GM12878 (cell line): ENCODE measurements around the gene PROM1.

Experiments used
- BACH1 ChIP-seq: fragments of 450-650 bp; IDR thresholded peaks from 2 replicates; pipeline ENCODE4 v1.6.1; 2017; ENCODE audit warnings: mild to moderate bottlenecking, borderline replicate concordance
- CTCF ChIP-seq, 3 experiments: IDR thresholded peaks in 2 of 3; conservative IDR thresholded peaks in 1 of 3; 2 replicates each; pipeline ENCODE4 v1.5.1; 2011; ENCODE audit warnings: low read depth in 3 of 3, low read length in 3 of 3, mild to moderate bottlenecking in 3 of 3, control low read depth in 2 of 3, moderate library complexity in 2 of 3, inconsistent platforms in 1 of 3, mixed read lengths in 1 of 3; ENCODE audit not compliant: control insufficient read depth in 2 of 3, insufficient read depth in 1 of 3; ENCODE audit errors: extremely low read depth in 1 of 3
- EZH2 ChIP-seq: IDR thresholded peaks from 2 replicates; pipeline ENCODE4 v1.6.1; 2012; ENCODE audit warnings: low read depth, mild to moderate bottlenecking, control low read depth, inconsistent platforms, low read length, borderline replicate concordance; ENCODE audit not compliant: control insufficient read depth
- KDM1A ChIP-seq: fragments of 200-600 bp; sonication (generic); IDR thresholded peaks from 2 replicates; pipeline ENCODE4 v1.6.1; 2016; ENCODE audit warnings: borderline replicate concordance
- NFYA ChIP-seq: IDR thresholded peaks from 2 replicates; pipeline ENCODE4 v1.6.1; 2011; ENCODE audit warnings: low read depth, mild to moderate bottlenecking, low read length, improper control_type of control experiment, borderline replicate concordance
- PAX5 ChIP-seq: IDR thresholded peaks from 2 replicates; pipeline ENCODE4 v1.6.1; 2011; ENCODE audit warnings: low read depth, low read length, borderline replicate concordance
- POLR2A ChIP-seq: IDR thresholded peaks from 2 replicates; pipeline ENCODE4 v1.6.1; 2011; ENCODE audit warnings: low read depth, mild to moderate bottlenecking, low read length

GRCh38 chr4:16118090-16118489, 34.3 kb upstream of the PROM1 start:
- no peak for TF ChIP-seq BACH1
- no peak for TF ChIP-seq CTCF (IDR thresholded peaks at IDR 0.05 in 2 of 3, conservative IDR thresholded peaks at IDR 0.05 in 1 of 3; ENCODE audit: control insufficient read depth in 2 of 3, extremely low read depth in 1 of 3, insufficient read depth in 1 of 3, low read depth in 3 of 3, low read length in 3 of 3)
- TF ChIP-seq KDM1A = no peak
- no peak for TF ChIP-seq NFYA
- TF ChIP-seq PAX5 = no peak
- TF ChIP-seq POLR2A = no peak
- no peak for TF ChIP-seq EZH2
